GM12874 (cell line): ENCODE measurements around the gene SUPV3L1.

Experiments used
- CTCF ChIP-seq: IDR thresholded peaks from 2 replicates; pipeline ENCODE4 v1.5.1; 2011; ENCODE audit warnings: low read depth, mild to moderate bottlenecking, control low read depth, low read length, moderate library complexity; ENCODE audit not compliant: insufficient read depth

The SUPV3L1 gene

GRCh38 chr10:69179089-69179742 lies 818 bp upstream of the SUPV3L1 start:
- TF ChIP-seq CTCF, result no peak

DNA sequence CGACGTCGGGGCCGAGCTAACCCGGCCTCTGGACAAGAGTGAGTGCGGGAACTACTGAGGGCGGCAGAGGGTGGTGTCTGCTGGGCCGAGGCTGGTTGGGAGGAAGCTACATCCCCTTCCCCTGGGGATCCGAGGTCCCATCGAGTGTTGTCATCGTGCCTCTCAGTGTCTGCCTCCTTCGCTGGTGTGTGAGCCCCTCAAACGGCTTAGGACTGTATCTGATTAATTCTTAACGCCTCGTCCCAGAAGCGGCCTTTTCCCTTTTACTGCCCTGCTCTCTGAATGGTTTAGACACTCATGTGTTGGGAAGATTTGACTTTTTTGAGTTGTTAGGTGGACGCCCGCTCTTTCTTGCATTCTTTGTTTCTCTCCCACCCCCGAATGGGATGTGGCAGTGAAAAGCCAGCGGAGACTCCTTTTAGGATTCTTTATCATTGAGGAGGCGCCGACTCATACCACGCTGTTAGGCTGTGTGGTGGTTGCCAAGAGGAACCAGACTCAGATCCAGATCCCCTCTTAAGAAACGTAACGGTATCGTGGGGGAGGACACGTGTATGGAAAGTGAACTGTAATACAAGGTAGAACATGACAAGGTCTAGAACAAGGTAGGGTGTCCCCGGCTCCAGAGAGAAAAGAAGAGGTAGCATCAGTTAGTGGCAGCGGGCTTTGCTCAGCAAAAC lies 631 bp downstream of the SUPV3L1 start:
- TF ChIP-seq CTCF, result no peak

GRCh38 chr10:69181433-69181832 lies 1.4 kb downstream of the SUPV3L1 start:
- no peak for TF ChIP-seq CTCF

GRCh38 chr10:69182005-69182404 lies 2.0 kb downstream of the SUPV3L1 start:
- no peak for TF ChIP-seq CTCF

DNA sequence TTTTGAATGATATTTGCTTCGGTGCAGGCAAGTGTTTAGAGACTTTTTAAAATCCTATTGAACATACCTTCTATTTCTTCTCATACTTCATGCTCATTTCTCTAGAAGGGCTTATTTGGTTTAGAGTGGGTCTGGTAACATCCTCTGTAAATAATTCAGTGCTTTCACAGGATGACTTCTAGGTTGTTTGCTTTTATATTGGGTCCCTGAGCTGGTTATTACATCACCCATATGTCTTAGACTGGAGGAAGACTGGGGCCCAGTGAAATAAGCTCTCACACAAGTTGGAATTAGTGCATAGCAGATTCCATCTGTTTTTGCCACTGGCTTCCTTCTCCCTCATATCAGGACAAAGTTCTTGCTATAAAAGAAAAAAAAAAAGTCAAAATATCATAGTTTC lies 6.5 kb downstream of the SUPV3L1 start:
- TF ChIP-seq CTCF, result no peak

GRCh38 chr10:69201045-69201444 lies 21.0 kb downstream of the SUPV3L1 start:
- no peak for TF ChIP-seq CTCF

DNA sequence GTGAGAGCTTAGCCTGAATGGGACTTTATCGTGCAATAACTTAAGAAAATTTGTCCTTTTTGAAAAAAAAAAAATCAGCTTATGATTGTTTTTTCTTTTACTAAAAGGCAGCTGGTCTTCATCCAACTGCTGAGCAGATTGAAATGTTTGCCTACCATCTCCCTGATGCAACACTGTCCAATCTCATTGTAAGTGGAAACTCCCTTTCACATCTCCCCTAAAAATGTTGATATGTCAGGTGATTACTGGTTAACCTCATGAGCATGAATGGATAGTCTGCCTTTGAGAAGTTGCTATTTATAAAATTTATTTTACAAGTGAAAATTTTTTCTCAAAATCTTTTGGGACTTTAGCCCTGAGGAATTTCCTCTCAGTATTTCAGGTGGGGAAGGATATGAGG lies 22.3 kb downstream of the SUPV3L1 start:
- no peak for TF ChIP-seq CTCF
